Amniotic stem cell (primary cell): ENCODE data around the gene ACVR2A.

ENCODE experiments used
- DNase-seq: peaks from one replicate; lab custom pipeline; 2025; lab: John Stamatoyannopoulos, UW

The ACVR2A gene

DNA sequence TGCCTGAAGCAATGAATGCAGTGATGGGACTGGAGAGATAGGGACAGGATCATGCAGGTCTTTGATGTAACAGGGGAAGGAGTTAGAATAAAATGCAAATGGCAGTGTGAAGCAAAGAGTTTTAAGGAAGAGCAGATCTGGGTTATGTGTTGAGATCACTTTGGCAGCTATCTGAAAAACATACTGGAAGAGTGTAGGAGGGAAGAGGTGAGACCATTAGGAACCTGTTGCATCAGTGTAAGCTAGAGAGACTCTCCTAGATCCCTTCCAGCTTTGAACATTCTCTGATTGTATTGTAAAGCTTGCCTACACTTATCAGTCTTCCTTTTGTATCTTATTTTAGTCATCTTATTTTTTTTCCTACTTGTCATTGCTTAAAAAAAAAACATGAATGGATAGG is 10.5 kb downstream of the ACVR2A start:
- DNase-seq, result no peak

- no peak for DNase-seq
Measured at GRCh38 chr2:147855977-147856376, 11.1 kb downstream of the ACVR2A start.

DNA sequence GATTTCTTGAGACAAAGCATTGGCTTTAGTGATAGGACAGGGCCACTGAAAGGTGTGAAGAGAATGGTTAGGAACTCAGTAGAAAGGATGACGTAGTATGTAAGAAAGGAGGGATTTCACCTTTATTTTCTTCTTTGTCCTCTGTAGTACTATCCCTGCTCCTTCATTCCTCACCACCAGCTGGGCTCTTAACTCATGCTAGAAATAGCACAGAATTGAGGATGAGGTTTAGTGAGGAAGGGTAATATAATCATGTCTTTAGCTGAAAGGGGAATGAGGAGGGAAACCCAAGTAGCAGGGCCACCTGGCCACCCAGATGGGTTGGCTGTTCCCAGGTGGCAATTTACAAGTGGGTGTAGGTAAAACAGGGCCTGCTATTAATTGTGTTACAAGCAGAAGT is 15.2 kb downstream of the ACVR2A start:
- no peak for DNase-seq

- DNase-seq, result no peak
Measured at GRCh38 chr2:147862859-147863516, 18.2 kb downstream of the ACVR2A start.

DNA sequence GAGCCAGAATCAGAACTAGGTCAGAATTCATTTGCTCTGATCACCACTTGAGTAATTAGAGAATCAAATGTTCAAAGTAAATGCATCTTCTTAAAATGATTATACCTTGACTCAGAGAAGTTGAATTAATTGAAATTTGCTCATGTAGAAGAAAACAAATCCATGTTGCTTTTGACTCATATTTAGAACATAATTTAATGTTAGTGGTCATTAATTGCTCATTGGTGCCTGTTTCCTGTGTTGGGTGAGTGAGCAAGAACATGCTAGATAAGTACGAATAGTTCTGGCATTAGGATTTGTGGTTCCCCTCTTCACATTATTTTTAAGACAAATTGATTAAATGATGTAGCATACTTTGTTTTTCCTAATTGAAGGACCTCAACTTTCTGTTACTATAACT is 19.0 kb downstream of the ACVR2A start:
- no peak for DNase-seq

DNA sequence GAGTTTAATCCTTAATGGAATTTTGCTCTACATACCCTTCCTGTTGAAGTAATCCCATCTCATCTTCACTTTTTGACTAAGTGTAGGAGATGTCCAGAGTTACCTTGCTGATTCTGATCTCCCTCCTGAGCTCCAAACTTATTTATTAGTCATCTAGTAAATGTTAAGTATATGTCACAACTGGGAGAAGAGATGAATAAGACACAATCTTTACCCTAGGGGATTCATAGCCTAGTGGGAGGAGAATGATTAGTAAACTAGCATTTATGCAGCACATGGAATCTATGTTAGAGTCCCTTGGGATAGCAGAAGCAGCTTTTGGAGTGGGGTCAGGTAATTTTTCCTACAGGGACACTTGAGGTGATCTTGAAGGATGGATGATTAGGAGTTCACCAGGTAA is 20.7 kb downstream of the ACVR2A start:
- DNase-seq, result no peak

DNA sequence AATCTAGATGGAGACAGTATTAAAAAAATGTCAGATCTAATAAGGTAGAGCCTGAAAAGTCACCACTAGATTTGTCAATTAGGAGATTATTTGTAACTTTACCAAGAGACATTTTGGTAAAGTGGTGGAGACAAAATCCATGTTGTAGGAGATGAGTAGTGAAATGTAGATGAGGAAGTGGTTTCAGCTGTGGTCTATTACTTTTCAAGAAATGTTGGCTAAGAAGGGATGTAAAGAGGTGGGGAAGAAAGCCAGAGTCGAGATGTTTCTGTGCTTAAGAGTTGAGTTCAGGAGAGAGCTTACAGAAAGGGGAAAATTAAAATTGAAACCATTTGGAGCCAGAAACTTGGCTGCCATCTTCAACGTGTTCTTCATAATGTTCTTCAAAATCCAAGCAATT is 22.2 kb downstream of the ACVR2A start:
- no peak for DNase-seq

- DNase-seq, result no peak
Measured at GRCh38 chr2:147869934-147870333, 25.1 kb downstream of the ACVR2A start.

- DNase-seq, result no peak
Measured at GRCh38 chr2:147872967-147873366, 28.1 kb downstream of the ACVR2A start.

GRCh38 chr2:147873859-147874483 is 29.1 kb downstream of the ACVR2A start:
- no peak for DNase-seq

GRCh38 chr2:147879846-147880245 is 35.0 kb downstream of the ACVR2A start:
- no peak for DNase-seq

DNA sequence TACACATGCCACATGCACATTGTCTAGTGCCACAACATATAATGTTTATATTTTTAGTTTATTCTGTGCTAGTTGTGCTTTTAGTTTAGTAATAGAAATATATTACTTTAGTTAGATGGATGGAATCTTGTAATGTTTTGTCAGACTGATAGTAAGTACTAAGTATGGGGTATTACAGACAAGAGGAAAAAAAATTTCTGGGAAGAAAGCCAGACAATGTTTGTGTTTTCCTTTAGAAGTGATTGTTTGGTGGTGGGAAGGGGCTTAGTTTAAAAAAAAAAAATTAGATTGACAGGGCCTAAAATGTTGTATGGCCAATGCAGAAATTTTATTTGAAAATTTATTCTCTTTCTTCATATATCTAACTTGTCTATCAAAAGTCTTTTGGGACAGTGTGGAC is 37.8 kb downstream of the ACVR2A start:
- DNase-seq, result no peak

DNA sequence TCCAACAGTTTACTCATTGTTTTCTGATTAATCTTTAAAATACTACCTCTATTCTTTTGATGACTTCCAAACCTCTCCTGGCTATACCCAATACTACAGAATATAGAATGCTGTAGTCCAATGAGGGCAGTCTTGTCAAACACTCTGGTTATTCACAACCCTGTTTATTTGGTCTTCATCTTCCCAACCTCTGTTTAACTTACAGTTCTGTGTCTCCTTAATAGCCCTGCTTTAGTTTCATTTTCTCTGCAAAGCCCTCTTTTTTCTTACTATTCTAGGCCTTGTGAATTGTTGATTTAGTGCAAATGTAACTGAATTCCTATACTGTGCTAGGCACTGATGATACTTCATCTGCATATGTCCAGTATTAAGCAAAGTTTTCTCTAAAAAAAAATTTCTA is 40.0 kb downstream of the ACVR2A start:
- no peak for DNase-seq

DNA sequence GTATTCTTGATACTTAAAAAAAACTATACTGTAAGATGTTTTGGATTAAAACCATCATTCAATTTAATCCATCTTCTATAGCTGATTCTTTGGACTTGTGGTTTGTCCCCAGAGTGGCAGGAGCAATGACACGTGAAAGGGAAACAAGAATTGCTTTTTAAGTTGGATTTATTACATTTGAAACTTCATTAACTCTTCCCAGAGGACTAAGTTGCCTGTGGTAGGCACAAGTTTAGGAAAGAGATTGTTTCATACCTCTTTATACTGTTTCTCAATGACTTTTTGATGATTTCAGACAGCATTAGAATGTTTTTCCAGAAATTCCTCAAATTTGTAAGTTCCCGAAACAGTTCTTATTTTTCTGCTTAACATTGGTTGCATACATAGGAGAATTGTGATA is 41.3 kb downstream of the ACVR2A start:
- DNase-seq, result no peak

GRCh38 chr2:147888680-147889079 is 43.9 kb downstream of the ACVR2A start:
- DNase-seq, result no peak

GRCh38 chr2:147904051-147904450 is 59.2 kb downstream of the ACVR2A start:
- no peak for DNase-seq

- no peak for DNase-seq
Measured at GRCh38 chr2:147909178-147909577, 64.3 kb downstream of the ACVR2A start.

DNA sequence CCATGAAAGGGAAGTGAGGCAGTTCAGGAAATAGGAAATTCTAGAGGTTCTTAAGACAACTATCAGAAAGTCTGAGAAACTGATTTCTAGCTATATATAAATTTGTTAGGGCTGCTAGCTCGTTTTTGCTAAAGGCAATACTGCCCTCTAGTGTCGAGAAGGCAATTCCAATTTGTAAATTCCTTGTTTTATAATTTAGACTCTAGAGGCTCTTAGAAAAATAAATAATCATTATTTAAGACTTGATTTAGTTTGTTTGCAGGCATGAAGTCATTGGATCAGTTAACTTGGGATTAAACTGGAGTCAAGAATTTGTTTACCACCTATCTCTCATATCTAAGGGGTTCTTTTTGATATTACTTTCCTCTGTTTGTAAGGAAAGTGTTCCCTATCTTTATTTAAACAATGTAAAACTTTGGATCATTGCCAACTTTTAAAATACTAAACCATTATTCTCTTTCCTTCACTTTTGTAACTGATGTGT is 66.2 kb downstream of the ACVR2A start:
- DNase-seq, result peak; percentile 50

GRCh38 chr2:147913701-147914480 is 69.1 kb downstream of the ACVR2A start:
- no peak for DNase-seq

DNA sequence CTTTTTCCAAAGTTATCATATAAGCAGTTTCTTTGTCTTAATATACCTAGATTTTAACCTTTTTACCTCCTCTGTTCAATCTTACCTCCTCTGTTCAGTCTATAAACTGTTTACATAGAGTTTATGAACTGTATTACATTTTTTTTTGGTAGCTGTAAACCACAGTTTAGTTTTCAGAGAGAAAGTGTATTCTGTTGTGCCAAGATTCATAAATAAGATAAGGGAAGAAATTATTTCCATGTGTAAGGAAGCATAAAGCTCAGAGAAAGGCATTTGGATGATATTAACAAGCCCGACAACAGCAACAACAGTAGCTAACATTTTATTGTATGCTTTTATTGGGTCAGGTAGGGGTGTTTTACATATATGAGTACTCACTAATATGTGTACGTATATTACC is 71.2 kb downstream of the ACVR2A start:
- no peak for DNase-seq

DNA sequence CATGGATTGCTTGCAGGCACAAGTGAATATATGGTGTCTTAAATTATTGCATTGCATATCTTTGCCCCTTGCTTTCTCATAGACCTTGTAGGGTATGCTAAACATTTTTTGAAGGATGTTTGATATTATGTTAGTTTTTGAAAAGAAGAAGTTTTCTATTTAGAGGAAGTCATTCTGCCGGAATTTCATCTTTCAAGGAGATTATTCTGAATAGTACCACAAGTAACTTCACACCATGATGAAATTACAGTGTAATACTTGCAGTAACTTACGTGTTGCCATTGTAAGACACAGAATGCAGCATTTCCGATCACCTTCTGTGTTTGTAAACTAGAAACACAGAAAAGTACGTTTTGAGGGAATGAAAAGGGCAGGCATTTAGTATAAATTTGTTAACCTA is 71.9 kb downstream of the ACVR2A start:
- no peak for DNase-seq

DNA sequence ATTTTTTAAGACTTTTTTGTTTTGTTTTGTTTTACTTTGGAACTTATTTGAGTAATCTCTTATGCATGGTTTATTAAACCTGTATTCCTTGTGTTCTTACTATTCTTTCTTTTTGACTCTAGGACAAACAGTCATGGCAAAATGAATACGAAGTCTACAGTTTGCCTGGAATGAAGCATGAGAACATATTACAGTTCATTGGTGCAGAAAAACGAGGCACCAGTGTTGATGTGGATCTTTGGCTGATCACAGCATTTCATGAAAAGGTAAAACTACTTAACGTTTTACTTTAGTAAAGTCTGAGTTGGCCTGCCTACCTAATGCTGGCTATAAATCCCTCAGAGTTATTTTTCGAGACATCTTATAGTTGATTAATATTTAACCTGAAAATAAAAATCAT is 72.3 kb downstream of the ACVR2A start:
- no peak for DNase-seq

- no peak for DNase-seq
Measured at GRCh38 chr2:147923846-147924245, 79.0 kb downstream of the ACVR2A start.
